Right atrium auricular region (tissue), 2 donors: ENCODE measurements around the gene MTREX. TPM values are rescaled to one million over a fixed set of nuclear protein-coding genes. Genes with fewer than 3 reads are reported as not detected.

Experiments used
- DNase-seq: peaks from one replicate; pipeline ENCODE4 v3.0.0-alpha.2; 2019; ENCODE audit warnings: low spot score
- H3K27ac ChIP-seq, 2 donors: fragments of 200-600 bp; sonication (generic); 1 replicate in 1 of 2; 2 replicates in 1 of 2; pipeline ENCODE4 v1.5.1; 2016 to 2019
- H3K27me3 ChIP-seq, 2 donors: fragments of 200-600 bp; sonication (generic); one replicate each; pipeline versions ENCODE4 v1.5.1 to v1.6.0; 2017 to 2019
- H3K36me3 ChIP-seq: fragments of 200-600 bp; sonication (generic); one replicate; pipeline ENCODE4 v1.5.1; 2016
- H3K4me1 ChIP-seq, 2 donors: fragments of 200-600 bp; sonication (generic); one replicate each; pipeline versions ENCODE4 v1.5.1 to v1.6.0; 2017 to 2019
- H3K4me3 ChIP-seq, 2 donors: fragments of 200-600 bp; sonication (generic); 1 replicate in 1 of 2; 2 replicates in 1 of 2; pipeline ENCODE4 v1.5.1; 2017 to 2019; ENCODE audit warnings: mild to moderate bottlenecking in 1 of 2, moderate library complexity in 1 of 2
- H3K9me3 ChIP-seq, 2 donors: fragments of 200-600 bp; sonication (generic); one replicate each; pipeline ENCODE4 v1.5.1; 2019
- total RNA-seq, 2 donors: library from RNA; depleted of rRNA; stranded (reverse); fragments of >200 nt; gene quantifications; one replicate each; pipeline ENCODE4 v1.1.0, GENCODE V29; 2016
- TF ChIP-seq, protein P1 (sequence below), 2 donors: fragments of 200-600 bp; sonication (generic); IDR thresholded peaks; one replicate each; pipeline ENCODE4 v1.5.1; 2019; ENCODE audit warnings: antibody characterized with exemption in 2 of 2

Gene MTREX
- total RNA-seq, 2 donors from 2014 or later: 56.7 to 86.0 TPM

- H3K27me3 ChIP-seq: no peaks in the 10 kb centered on the region
- H3K4me3 ChIP-seq: no peak overlapping the region
- H3K9me3 ChIP-seq: no peaks in the 10 kb centered on the region
- H3K27ac ChIP-seq: peak overlapping the region; percentile 80 to 91
- TF ChIP-seq, protein P1, sequence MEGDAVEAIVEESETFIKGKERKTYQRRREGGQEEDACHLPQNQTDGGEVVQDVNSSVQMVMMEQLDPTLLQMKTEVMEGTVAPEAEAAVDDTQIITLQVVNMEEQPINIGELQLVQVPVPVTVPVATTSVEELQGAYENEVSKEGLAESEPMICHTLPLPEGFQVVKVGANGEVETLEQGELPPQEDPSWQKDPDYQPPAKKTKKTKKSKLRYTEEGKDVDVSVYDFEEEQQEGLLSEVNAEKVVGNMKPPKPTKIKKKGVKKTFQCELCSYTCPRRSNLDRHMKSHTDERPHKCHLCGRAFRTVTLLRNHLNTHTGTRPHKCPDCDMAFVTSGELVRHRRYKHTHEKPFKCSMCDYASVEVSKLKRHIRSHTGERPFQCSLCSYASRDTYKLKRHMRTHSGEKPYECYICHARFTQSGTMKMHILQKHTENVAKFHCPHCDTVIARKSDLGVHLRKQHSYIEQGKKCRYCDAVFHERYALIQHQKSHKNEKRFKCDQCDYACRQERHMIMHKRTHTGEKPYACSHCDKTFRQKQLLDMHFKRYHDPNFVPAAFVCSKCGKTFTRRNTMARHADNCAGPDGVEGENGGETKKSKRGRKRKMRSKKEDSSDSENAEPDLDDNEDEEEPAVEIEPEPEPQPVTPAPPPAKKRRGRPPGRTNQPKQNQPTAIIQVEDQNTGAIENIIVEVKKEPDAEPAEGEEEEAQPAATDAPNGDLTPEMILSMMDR (IDR thresholded peaks at IDR 0.05): no peak
- no peak for DNase-seq
- peaks cover 14% of the 10 kb centered on the region for H3K36me3 ChIP-seq
- H3K4me1 ChIP-seq: peaks cover 0 to 57% of the 10 kb centered on the region in 2 donors
Measured at GRCh38 chr5:55441954-55442353, 134.2 kb downstream of the MTREX start.

GRCh38 chr5:55445791-55446190 lies 138.0 kb downstream of the MTREX start:
- H3K4me3 ChIP-seq: no peak overlapping the region
- H3K36me3 ChIP-seq: peaks cover 13% of the 10 kb centered on the region
- no peaks in the 10 kb centered on the region for H3K9me3 ChIP-seq
- H3K27me3 ChIP-seq: no peaks in the 10 kb centered on the region
- H3K4me1 ChIP-seq: peaks cover 0 to 46% of the 10 kb centered on the region in 2 donors
- TF ChIP-seq, protein P1 (IDR thresholded peaks at IDR 0.05): no peak
- H3K27ac ChIP-seq: peak overlapping the region; percentile 70 to 85
- no peak for DNase-seq

DNA sequence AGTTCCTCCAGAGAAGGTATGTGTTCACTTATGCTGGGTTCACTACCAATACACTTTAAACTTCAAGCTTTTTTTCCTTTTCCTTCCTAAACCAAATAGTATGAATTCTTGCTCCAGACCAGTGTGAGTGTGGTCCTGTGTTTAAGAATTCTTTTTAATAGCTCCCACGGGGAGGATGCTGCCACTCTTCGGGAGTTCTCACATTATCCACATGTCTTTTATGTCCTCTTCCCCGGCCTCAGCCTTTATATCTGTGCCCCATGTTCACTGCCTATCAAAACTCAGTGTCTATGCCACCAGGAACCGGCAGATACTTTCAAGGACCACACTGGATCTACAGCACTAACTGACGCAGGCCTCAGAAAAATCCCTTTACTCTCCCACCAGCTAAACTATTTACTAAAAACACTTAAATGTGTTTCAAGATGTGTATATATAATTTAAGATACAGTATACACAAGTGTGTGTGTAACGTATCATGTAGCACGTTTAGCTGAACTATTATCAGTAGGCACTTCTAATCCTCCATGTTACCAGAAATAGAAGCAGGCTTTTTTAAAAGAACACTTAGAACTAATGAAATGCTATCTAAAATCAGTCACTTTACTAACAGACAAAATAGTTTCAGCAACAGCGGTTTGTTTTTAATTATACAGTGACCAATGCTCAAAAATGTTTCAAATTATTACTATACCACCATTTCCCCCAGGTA lies 139.0 kb downstream of the MTREX start:
- Histone ChIP-seq H3K27me3 (no peaks in the 10 kb centered on the region), H3K27ac (peak overlapping the region; percentile 70 to 85), H3K4me1 (peaks cover 0 to 41% of the 10 kb centered on the region in 2 donors), H3K9me3 (no peaks in the 10 kb centered on the region), H3K36me3 (peaks cover 2% of the 10 kb centered on the region), H3K4me3 (no peak overlapping the region)
- DNase-seq: no peak
- TF ChIP-seq, protein P1 (IDR thresholded peaks at IDR 0.05): no peak

- TF ChIP-seq, protein P1 (IDR thresholded peaks at IDR 0.05): no peak
- Histone ChIP-seq H3K36me3 (peaks cover 4% of the 10 kb centered on the region), H3K4me1 (peaks cover 0 to 51% of the 10 kb centered on the region in 2 donors), H3K9me3 (no peaks in the 10 kb centered on the region), H3K27me3 (no peaks in the 10 kb centered on the region), H3K4me3 (no peak overlapping the region), H3K27ac (peak overlapping the region in 1 of 2 donors; percentile 40)
- DNase-seq: no peak
Measured at GRCh38 chr5:55450050-55450765, 142.4 kb downstream of the MTREX start.

DNA sequence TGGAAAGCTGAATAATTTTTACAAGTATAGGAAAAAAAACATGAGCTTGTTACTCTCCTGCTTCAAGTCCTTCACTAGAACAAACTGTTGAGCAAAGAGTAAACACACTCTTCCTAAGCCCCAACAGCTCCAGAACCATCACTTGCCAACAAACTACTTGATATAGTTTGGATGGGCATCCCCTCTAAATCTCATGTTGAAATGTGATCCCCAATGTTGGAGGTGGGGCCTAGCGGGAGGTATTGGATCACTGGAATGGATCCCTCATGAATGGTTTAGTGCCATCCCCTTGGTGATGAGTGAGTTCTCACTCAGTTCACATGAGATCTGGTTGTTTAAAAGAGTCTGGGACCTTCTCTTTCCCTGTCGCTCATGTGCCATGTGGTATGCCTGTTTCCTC lies 144.2 kb downstream of the MTREX start:
- TF ChIP-seq, protein P1 (IDR thresholded peaks at IDR 0.05): no peak
- H3K4me1 ChIP-seq: peaks cover 0 to 48% of the 10 kb centered on the region in 2 donors

More for the DNA sequence above, 144.2 kb downstream of the MTREX start:
- DNase-seq: no peak
- Histone ChIP-seq H3K27me3 (no peaks in the 10 kb centered on the region), H3K9me3 (no peaks in the 10 kb centered on the region), H3K36me3 (peaks cover 8% of the 10 kb centered on the region), H3K4me3 (no peak overlapping the region), H3K27ac (no peak overlapping the region)
